Liver (tissue), 9 donors: ENCODE measurements around the gene DHRSX. TPM values are rescaled to one million over a fixed set of nuclear protein-coding genes. Genes with fewer than 3 reads are reported as not detected.

Source experiments
- DNase-seq: peaks from one replicate; pipeline ENCODE4 v3.0.0-alpha.2; 2017; ENCODE audit warnings: low spot score
- H3K27ac ChIP-seq, 2 donors: one replicate each; pipeline ENCODE4 v1.7.0; 2013; ENCODE audit warnings: inconsistent platforms in 2 of 2, low read length in 2 of 2, control low read depth in 1 of 2, low read depth in 1 of 2, mild to moderate bottlenecking in 1 of 2
- H3K27me3 ChIP-seq, 4 donors: one replicate each; pipeline versions ENCODE4 v1.6.1 to v1.7.0; 2013; ENCODE audit warnings: low read length in 3 of 4, inconsistent platforms in 1 of 4, mild to moderate bottlenecking in 1 of 4, moderate library complexity in 1 of 4; ENCODE audit not compliant: control insufficient read depth in 4 of 4, insufficient read depth in 4 of 4
- H3K36me3 ChIP-seq, 4 donors: one replicate each; pipeline versions ENCODE4 v1.6.1 to v1.7.0; 2013; ENCODE audit warnings: low read length in 3 of 4, mild to moderate bottlenecking in 3 of 4, low read depth in 1 of 4, moderate library complexity in 1 of 4; ENCODE audit not compliant: control insufficient read depth in 4 of 4, insufficient read depth in 3 of 4
- H3K4me1 ChIP-seq, 4 donors: one replicate each; pipeline versions ENCODE4 v1.6.1 to v1.7.0; 2013; ENCODE audit warnings: low read length in 3 of 4, mild to moderate bottlenecking in 3 of 4, moderate library complexity in 1 of 4; ENCODE audit not compliant: control insufficient read depth in 4 of 4, insufficient read depth in 4 of 4
- H3K4me3 ChIP-seq, 3 donors: one replicate each; pipeline versions ENCODE4 v1.6.1 to v1.7.0; 2013; ENCODE audit warnings: low read length in 3 of 3, control low read depth in 1 of 3, low read depth in 1 of 3, mild to moderate bottlenecking in 1 of 3
- H3K9ac ChIP-seq, 2 donors: one replicate each; pipeline ENCODE4 v1.7.0; 2013; ENCODE audit warnings: low read length in 2 of 2, mild to moderate bottlenecking in 2 of 2, moderate library complexity in 2 of 2, control low read depth in 1 of 2, low read depth in 1 of 2
- H3K9me3 ChIP-seq, 4 donors: one replicate each; pipeline versions ENCODE4 v1.6.1 to v1.7.0; 2013; ENCODE audit warnings: low read length in 3 of 4; ENCODE audit not compliant: control insufficient read depth in 4 of 4
- ATF3 ChIP-seq: IDR thresholded peaks from 2 replicates; pipeline ENCODE4 v1.6.1; 2016; ENCODE audit warnings: antibody characterized with exemption
- CTCF ChIP-seq: fragments of 150-350 bp; IDR thresholded peaks from 2 replicates; pipeline ENCODE4 v1.5.1; 2017; ENCODE audit warnings: improper control_type of control experiment, low read depth, low read length; ENCODE audit not compliant: missing input control
- EGR1 ChIP-seq, 2 donors: IDR thresholded peaks; 2 replicates each; pipeline ENCODE4 v1.6.1; 2016 to 2018; ENCODE audit warnings: antibody characterized with exemption in 2 of 2, low read depth in 2 of 2
- FOXA1 ChIP-seq: IDR thresholded peaks from 2 replicates; pipeline ENCODE4 v1.6.1; 2016; ENCODE audit warnings: antibody characterized with exemption
- FOXA2 ChIP-seq: IDR thresholded peaks from 2 replicates; pipeline ENCODE4 v1.6.1; 2016; ENCODE audit warnings: antibody characterized with exemption
- GABPA ChIP-seq, 2 donors: IDR thresholded peaks in 1 of 2; conservative IDR thresholded peaks in 1 of 2; 2 replicates each; pipeline ENCODE4 v1.6.1; 2016; ENCODE audit warnings: antibody characterized with exemption in 2 of 2, mild to moderate bottlenecking in 1 of 2, moderate library complexity in 1 of 2
- HNF4A ChIP-seq, 2 donors: conservative IDR thresholded peaks; 2 replicates each; pipeline ENCODE4 v1.6.1; 2016; ENCODE audit warnings: antibody characterized with exemption in 2 of 2, mild to moderate bottlenecking in 2 of 2
- HNF4G ChIP-seq: IDR thresholded peaks from 2 replicates; pipeline ENCODE4 v1.6.1; 2016; ENCODE audit warnings: antibody characterized with exemption
- JUND ChIP-seq, 2 donors: IDR thresholded peaks; 2 replicates each; pipeline ENCODE4 v1.6.1; 2016; ENCODE audit warnings: antibody characterized with exemption in 2 of 2
- NR2F2 ChIP-seq: IDR thresholded peaks from 2 replicates; pipeline ENCODE4 v1.6.1; 2016; ENCODE audit warnings: antibody characterized with exemption
- RAD21 ChIP-seq, 2 donors: IDR thresholded peaks; 2 replicates each; pipeline ENCODE4 v1.6.1; 2016; ENCODE audit warnings: antibody characterized with exemption in 2 of 2, mild to moderate bottlenecking in 2 of 2
- RXRA ChIP-seq, 2 donors: IDR thresholded peaks; 2 replicates each; pipeline ENCODE4 v1.6.1; 2017 to 2018; ENCODE audit warnings: antibody characterized with exemption in 2 of 2, mild to moderate bottlenecking in 1 of 2
- SP1 ChIP-seq: IDR thresholded peaks from 2 replicates; pipeline ENCODE4 v1.6.1; 2018; ENCODE audit warnings: antibody characterized with exemption, mild to moderate bottlenecking
- TAF1 ChIP-seq: conservative IDR thresholded peaks from 2 replicates; pipeline ENCODE4 v1.6.1; 2016; ENCODE audit warnings: antibody characterized with exemption, mild to moderate bottlenecking
- YY1 ChIP-seq: IDR thresholded peaks from 2 replicates; pipeline ENCODE4 v1.6.1; 2016; ENCODE audit warnings: antibody characterized with exemption, mild to moderate bottlenecking
- WGBS: extraction: QIAGEN DNeasy Blood & Tissue Kit; methylation state at CpG from one replicate; pipeline ENCODE4 v1.1.7; 2013; 5-methylcytosine and 5-hydroxymethylcytosine counted together
- polyA plus RNA-seq, 2 donors: library from polyadenylated mRNA; stranded (reverse) in 1 of 2; unstranded in 1 of 2; fragments of 200-250 nt in 1 of 2; fragments of >200 nt in 1 of 2; fragmentation: Nextera tagmentation in 1 of 2; extraction: Ambion mirVana in 1 of 2; gene quantifications; one replicate each; pipeline versions ENCODE4 v1.2.1 to v1.2.3, GENCODE V29; 2013 to 2015
- total RNA-seq, 2 donors: library from RNA; depleted of rRNA; stranded (reverse); fragments of >200 nt; gene quantifications; one replicate each; pipeline ENCODE4 v1.2.3, GENCODE V29; 2014
- TF ChIP-seq, protein P1 (sequence below): IDR thresholded peaks from 2 replicates; pipeline ENCODE4 v1.6.1; 2016; ENCODE audit warnings: antibody characterized with exemption, mild to moderate bottlenecking
- TF ChIP-seq, protein P2 (sequence below): IDR thresholded peaks from 2 replicates; pipeline ENCODE4 v1.6.1; 2016; ENCODE audit warnings: antibody characterized with exemption
- TF ChIP-seq, protein P3 (sequence below): IDR thresholded peaks from 2 replicates; pipeline ENCODE4 v1.6.1; 2016; ENCODE audit warnings: antibody characterized with exemption
- donor health status: healthy.
- donor health status: healthy.
- donor health status: healthy.
- donor health status: healthy.
- donor health status: healthy.

The DHRSX gene
- total and polyA plus RNA-seq, 4 donors, result 17.2 to 35.2 (median 23.3) TPM

GRCh38 chrX:2514131-2514530, 13.4 kb upstream of the DHRSX start:
- no peaks in the 10 kb centered on the region for H3K4me1 ChIP-seq
- 69% methylated on average over 5 of the region's 5 CpGs for WGBS

DNA sequence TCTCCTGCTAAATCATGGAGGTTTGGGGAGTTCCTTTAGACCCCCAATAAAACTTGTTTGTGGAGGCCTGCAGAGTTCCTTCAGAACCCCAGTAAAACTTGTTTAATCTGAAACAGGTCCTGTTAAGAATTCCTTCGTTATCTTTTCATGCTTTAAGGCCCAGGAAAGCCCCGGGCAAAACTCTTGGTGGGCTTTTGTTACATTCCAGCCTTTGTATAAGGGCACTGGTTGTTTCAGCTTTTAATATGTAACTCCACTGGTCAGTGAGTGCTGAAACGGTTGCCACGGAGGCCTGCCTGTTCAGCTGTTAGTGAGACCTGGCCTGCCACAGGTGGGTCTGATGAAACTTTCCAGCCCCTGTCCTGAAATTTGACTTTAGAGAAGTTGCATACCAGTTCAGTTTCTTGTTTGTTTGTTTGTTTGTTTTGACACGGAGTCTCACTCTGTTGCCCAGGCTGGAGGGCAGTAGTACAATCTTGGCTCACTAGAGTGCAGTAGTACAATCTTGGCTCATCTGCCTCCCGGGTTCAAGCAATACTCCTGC, 12.4 kb upstream of the DHRSX start:
- no peak overlapping the region for H3K4me3 ChIP-seq
- TF ChIP-seq SP1 (no peak), RAD21 (IDR thresholded peaks at IDR 0.05) (no peak), YY1 (no peak), FOXA2 (no peak), HNF4A (conservative IDR thresholded peaks at IDR 0.05) (no peak), FOXA1 (no peak), EGR1 (IDR thresholded peaks at IDR 0.05; ENCODE audit: low read depth in 2 of 2) (no peak), GABPA (IDR thresholded peaks at IDR 0.05 in 1 of 2, conservative IDR thresholded peaks at IDR 0.05 in 1 of 2) (no peak)
- TF ChIP-seq, protein P1, sequence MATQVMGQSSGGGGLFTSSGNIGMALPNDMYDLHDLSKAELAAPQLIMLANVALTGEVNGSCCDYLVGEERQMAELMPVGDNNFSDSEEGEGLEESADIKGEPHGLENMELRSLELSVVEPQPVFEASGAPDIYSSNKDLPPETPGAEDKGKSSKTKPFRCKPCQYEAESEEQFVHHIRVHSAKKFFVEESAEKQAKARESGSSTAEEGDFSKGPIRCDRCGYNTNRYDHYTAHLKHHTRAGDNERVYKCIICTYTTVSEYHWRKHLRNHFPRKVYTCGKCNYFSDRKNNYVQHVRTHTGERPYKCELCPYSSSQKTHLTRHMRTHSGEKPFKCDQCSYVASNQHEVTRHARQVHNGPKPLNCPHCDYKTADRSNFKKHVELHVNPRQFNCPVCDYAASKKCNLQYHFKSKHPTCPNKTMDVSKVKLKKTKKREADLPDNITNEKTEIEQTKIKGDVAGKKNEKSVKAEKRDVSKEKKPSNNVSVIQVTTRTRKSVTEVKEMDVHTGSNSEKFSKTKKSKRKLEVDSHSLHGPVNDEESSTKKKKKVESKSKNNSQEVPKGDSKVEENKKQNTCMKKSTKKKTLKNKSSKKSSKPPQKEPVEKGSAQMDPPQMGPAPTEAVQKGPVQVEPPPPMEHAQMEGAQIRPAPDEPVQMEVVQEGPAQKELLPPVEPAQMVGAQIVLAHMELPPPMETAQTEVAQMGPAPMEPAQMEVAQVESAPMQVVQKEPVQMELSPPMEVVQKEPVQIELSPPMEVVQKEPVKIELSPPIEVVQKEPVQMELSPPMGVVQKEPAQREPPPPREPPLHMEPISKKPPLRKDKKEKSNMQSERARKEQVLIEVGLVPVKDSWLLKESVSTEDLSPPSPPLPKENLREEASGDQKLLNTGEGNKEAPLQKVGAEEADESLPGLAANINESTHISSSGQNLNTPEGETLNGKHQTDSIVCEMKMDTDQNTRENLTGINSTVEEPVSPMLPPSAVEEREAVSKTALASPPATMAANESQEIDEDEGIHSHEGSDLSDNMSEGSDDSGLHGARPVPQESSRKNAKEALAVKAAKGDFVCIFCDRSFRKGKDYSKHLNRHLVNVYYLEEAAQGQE, result no peak
- TF ChIP-seq, protein P2, sequence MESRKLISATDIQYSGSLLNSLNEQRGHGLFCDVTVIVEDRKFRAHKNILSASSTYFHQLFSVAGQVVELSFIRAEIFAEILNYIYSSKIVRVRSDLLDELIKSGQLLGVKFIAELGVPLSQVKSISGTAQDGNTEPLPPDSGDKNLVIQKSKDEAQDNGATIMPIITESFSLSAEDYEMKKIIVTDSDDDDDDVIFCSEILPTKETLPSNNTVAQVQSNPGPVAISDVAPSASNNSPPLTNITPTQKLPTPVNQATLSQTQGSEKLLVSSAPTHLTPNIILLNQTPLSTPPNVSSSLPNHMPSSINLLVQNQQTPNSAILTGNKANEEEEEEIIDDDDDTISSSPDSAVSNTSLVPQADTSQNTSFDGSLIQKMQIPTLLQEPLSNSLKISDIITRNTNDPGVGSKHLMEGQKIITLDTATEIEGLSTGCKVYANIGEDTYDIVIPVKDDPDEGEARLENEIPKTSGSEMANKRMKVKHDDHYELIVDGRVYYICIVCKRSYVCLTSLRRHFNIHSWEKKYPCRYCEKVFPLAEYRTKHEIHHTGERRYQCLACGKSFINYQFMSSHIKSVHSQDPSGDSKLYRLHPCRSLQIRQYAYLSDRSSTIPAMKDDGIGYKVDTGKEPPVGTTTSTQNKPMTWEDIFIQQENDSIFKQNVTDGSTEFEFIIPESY, result no peak
- TF ChIP-seq, protein P3, sequence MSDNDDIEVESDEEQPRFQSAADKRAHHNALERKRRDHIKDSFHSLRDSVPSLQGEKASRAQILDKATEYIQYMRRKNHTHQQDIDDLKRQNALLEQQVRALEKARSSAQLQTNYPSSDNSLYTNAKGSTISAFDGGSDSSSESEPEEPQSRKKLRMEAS, result no peak

More at GRCh38 chrX:2514131-2514530, 13.4 kb upstream of the DHRSX start:
- Histone ChIP-seq H3K9ac (no peak overlapping the region), H3K9me3 (no peaks in the 10 kb centered on the region), H3K27me3 (no peaks in the 10 kb centered on the region), H3K4me3 (no peak overlapping the region), H3K27ac (no peak overlapping the region), H3K36me3 (no peaks in the 10 kb centered on the region)
- no peak for DNase-seq
- no peak for TF ChIP-seq FOXA1
- no peak for TF ChIP-seq ATF3
- TF ChIP-seq, protein P3, result no peak
- TF ChIP-seq EGR1 (IDR thresholded peaks at IDR 0.05; ENCODE audit: low read depth in 2 of 2), result no peak
- TF ChIP-seq FOXA2, result no peak
- no peak for TF ChIP-seq RAD21 (IDR thresholded peaks at IDR 0.05)
- no peak for TF ChIP-seq HNF4G
- TF ChIP-seq JUND (IDR thresholded peaks at IDR 0.05), result no peak
- TF ChIP-seq, protein P2, result no peak
- TF ChIP-seq GABPA (IDR thresholded peaks at IDR 0.05 in 1 of 2, conservative IDR thresholded peaks at IDR 0.05 in 1 of 2), result no peak
- TF ChIP-seq TAF1, result no peak
- TF ChIP-seq NR2F2, result no peak
- TF ChIP-seq YY1, result no peak
- TF ChIP-seq SP1, result no peak
- no peak for TF ChIP-seq RXRA (IDR thresholded peaks at IDR 0.05)
- TF ChIP-seq HNF4A (conservative IDR thresholded peaks at IDR 0.05), result no peak
- no peak for TF ChIP-seq CTCF

More for the DNA sequence above, 12.4 kb upstream of the DHRSX start:
- Histone ChIP-seq H3K36me3 (no peaks in the 10 kb centered on the region), H3K9me3 (no peaks in the 10 kb centered on the region), H3K9ac (no peak overlapping the region), H3K27me3 (no peaks in the 10 kb centered on the region), H3K4me1 (no peaks in the 10 kb centered on the region), H3K27ac (no peak overlapping the region)
- DNase-seq, result no peak
- WGBS, result 70% methylated on average over 6 of the region's 6 CpGs
